DMS 273 (cell line): ENCODE data around the gene RITA1.
"Not testable (repeated sequence)": the region's sequence is repeated elsewhere in the genome, so short reads cannot be mapped to it uniquely, and the experiment has no call there.

ENCODE experiments used
- DNase-seq: peaks from one replicate; lab custom pipeline; 2025; ENCODE audit not compliant: unreplicated experiment; lab: John Stamatoyannopoulos, UW

RITA1 gene, protein sequence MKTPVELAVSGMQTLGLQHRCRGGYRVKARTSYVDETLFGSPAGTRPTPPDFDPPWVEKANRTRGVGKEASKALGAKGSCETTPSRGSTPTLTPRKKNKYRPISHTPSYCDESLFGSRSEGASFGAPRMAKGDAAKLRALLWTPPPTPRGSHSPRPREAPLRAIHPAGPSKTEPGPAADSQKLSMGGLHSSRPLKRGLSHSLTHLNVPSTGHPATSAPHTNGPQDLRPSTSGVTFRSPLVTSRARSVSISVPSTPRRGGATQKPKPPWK

GRCh38 chr12:113185180-113186032 is at the start of gene RITA1, which contains the start of gene DDX54:
RITA1 (plus strand) TSS chr12:113185721; CDS start chr12:113186747, 1,026 bp downstream.
DDX54 (minus strand) TSS chr12:113185478; CDS start chr12:113185451, 27 bp downstream.
- peak; percentile 87 for DNase-seq

- DNase-seq = peak; percentile 44
Observed at GRCh38 chr12:113136128-113136989, 49.2 kb upstream of the RITA1 start.

GRCh38 chr12:113136990-113137511 is 48.5 kb upstream of the RITA1 start:
- DNase-seq = no peak

- no peak for DNase-seq
Observed at GRCh38 chr12:113137861-113138783, 47.4 kb upstream of the RITA1 start.

- DNase-seq = no peak
Observed at GRCh38 chr12:113138826-113139225, 46.7 kb upstream of the RITA1 start.

GRCh38 chr12:113140706-113141105 is 44.8 kb upstream of the RITA1 start:
- no peak for DNase-seq

DNA sequence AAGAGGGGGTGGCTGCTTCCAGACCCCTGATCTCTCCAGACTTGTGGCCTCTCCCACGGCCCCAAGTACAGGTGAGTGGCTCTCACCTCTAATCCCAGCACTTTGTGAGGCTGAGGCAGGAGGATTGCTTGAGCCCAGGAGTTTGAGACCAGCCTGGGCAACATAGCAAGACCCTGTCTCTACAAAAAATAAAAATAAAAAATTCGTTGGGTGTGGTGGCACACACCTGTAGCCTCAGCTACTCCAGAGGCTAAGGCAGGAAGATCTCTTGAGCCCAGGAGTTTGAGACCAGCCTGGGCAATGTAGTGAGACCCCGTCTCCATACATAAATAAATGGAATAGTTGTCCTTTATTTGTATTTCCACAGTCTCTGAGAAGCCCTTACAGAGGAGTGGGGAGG is 43.8 kb upstream of the RITA1 start:
- not testable (repeated sequence) for DNase-seq

DNA sequence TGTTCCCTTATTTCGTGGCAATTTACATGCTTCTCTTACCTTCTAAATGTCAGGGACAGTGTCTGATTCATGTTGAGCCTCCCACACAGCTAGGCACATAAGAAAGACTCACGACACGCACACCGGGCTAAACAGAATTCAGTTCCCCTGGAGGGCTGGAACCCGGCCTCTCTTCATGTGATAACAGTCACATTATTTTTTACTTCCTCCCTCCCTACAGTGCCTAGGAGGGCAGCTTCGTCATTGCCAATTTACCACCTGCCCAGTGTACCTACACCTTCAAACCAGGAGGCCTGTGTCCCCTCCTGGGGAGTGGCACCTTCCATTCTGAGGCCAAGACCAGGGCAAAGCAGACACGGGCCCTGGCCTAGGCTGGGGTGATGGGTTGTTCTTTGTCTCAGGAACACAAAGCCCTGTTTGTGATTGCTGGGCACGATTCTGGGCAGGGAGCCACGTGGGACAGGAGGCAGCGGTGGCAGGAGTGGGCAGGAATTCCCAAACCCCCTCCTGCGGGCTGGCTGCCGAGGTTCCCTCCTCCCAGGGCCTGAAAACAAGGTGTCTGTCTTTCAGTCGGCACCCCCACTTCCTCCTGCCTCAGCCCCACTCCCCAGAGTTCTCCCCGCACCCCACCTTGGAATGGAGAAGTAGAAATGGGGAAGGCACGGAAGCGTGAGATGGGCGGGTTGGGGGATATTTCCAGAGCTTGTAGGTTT is 43.2 kb upstream of the RITA1 start:
- peak; percentile 21 for DNase-seq

DNA sequence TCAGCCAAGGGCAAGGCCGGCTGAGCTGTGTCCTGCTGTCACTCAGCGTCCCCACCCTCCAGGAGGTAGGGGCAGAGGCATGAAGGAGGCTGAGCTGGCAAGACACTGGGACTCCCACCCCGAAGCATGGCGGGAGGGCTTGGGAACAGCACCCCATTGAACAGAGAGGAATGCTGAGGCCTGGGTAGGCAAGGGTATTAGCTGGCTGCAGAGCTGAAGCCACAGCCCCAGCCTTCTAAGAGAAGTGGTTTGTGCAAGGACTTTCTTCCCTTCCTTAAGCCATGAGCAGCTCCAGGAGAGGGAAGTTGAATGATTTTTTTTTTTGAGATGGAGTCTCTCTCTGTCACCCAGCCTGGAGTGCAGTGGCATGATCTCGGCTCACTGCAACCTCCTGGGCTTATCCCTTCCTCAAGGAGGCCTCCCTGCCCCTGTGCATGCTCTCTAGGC is 42.6 kb upstream of the RITA1 start:
- no peak for DNase-seq

DNA sequence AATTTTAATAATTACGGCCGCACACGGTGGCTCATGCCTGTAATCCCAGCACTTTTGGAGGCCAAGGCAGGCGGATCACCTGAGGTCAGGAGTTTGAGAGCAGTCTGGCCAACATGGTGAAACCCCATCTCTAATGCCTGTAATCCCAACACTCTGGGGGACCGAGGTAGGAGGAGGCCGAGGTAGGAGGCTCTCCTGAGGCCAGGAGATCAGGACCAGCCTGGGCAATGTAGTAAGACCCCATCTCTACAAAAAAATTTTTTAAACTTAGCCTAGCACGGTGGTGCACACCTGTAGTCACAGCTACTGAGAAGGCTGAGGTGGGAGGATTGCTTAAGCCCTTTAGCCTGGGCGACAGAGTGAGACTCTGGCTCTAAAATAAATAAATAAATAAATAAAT is 41.6 kb upstream of the RITA1 start:
- DNase-seq = no peak

GRCh38 chr12:113144806-113145205 is 40.7 kb upstream of the RITA1 start:
- no peak for DNase-seq

- DNase-seq = no peak
Observed at GRCh38 chr12:113145720-113146551, 39.6 kb upstream of the RITA1 start.

DNA sequence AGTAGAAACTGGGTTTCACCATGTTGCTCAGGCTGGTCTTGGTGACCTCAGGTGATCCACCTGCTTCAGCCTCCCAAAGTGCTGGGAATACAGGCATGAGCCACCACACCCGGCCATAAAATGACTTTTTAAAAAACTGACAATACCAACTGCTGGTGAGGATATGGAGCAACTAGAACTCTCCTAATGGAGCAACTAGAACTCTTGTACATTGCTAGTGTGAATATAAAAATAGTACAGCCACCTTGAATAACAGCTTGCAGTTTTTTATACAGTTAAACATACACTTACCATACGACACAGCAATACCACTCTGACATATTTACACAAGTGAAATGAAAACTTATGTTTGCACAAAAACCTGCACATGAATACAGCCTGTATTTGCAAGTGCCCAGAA is 38.5 kb upstream of the RITA1 start:
- no peak for DNase-seq

DNA sequence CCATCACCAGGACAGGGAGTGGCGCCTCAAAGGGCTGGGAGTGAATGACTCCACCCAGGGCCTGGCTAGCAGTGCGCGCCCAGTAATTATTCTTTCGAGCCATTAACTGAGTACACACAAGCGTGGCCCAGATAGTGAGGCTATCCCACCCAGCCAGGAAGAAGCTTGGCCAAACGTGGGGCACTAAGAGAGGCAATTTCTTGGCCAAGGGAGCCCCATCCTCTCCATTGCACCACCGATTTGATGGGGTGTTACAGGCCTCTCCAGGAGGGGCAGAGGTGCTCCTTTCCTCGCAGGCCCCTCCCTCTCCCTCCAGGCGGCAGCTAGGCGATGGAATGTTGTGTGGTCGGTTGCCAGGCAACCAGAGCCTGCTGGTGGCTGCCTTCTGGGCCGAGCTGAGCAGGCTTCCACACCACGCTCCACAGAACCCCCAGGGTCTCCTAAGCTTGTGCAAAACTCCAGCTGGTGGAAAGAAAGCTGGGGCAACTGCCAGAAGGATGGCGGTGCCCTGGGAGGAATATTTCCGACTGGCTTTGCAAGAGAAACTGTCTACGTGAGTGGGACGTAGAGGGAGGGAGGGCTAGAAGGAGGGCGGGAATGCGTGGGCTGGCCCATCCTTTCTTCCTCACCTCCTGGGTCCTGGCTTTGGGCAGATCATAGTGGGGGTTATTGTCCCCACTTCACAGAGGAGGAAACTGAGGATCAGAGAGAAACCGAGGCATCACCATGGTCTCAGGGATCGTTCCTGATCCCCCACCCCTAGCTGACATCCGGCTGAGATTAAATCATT is 36.0 kb upstream of the RITA1 start, which contains the start of gene CFAP73:
CFAP73 (plus strand) TSS at position 364 of the 790 bp plus-strand sequence; CDS start at position 498, 134 bp downstream.
- peak; percentile 95 for DNase-seq

- no peak for DNase-seq
Observed at GRCh38 chr12:113151655-113152054, 33.9 kb upstream of the RITA1 start.

DNA sequence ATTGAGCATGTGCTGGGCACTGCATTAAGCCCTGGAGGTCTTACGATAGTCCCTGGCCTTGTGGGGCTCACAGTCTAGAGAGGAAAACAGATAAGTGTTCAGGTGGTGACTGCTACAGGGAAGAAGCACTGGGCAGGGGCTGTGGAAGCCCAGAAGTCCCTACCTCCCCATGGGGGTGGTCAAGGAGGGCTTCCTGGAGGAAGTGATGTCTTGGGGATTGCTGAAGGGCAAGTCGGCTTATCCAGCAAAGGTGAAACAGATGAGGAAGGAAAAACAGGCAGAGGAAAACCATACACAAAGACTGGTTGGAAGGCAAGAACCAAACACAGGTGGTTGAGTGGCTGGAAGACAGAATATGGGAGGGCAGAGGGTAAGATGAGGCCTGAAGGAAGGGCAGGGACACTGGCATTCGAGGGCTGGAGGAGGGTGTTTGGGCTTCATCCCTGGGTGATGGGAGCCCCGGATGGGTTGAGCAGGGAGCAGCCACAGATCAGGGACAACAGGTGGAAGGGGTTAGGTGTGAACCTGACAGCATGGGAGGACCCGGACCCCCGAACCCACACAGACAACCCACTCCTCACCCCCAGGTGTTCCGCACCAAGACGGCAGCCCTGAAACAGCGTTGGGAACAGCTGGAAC is 33.2 kb upstream of the RITA1 start:
- no peak for DNase-seq
